Stimulated activated CD4-positive, alpha-beta T cell treated with anti-CD3 and anti-CD28 coated beads, Interleukin-12 subunit alpha, Interleukin-12 subunit beta, amount 100 ng/mL, for 24 hours (primary cell): Measurements from ENCODE around the gene PRR14.
A peak's percentile ranks its signal among the peaks of the same experiment; 100 is the strongest.

ENCODE experiments used
- DNase-seq, 2 experiments: peaks; one replicate each; pipeline ENCODE4 v3.0.0-alpha.2; 2020; ENCODE audit warnings: low read depth in 2 of 2

Gene PRR14

GRCh38 chr16:30650369-30651123 is at the start of gene PRR14:
TSS of gene PRR14 (plus strand) at chr16:30650960. CDS start at chr16:30651646, 686 bp downstream.
- DNase-seq = peak; percentile 97

GRCh38 chr16:30601966-30602365 is 48.8 kb upstream of the PRR14 start:
- no peak for DNase-seq

- no peak for DNase-seq
Observed at GRCh38 chr16:30602616-30603277, 48.0 kb upstream of the PRR14 start.

GRCh38 chr16:30603945-30604315 is 46.8 kb upstream of the PRR14 start:
- DNase-seq = no peak

GRCh38 chr16:30604316-30604947 is 46.3 kb upstream of the PRR14 start:
- DNase-seq = no peak

GRCh38 chr16:30605158-30605557 is 45.6 kb upstream of the PRR14 start:
- no peak for DNase-seq

GRCh38 chr16:30606004-30606403 is 44.8 kb upstream of the PRR14 start:
- no peak for DNase-seq

- peak; percentile 15 to 41 for DNase-seq
Observed at GRCh38 chr16:30609002-30609925, 41.5 kb upstream of the PRR14 start.

GRCh38 chr16:30609926-30610839 is 40.6 kb upstream of the PRR14 start, which contains the start of gene ZNF689:
TSS of gene ZNF689 (minus strand) at chr16:30610389. CDS start at chr16:30610041, 348 bp downstream.
- DNase-seq = peak; percentile 94

GRCh38 chr16:30615358-30616091 is 35.2 kb upstream of the PRR14 start:
- DNase-seq = peak; percentile 37 to 82

- DNase-seq = no peak
Observed at GRCh38 chr16:30619202-30619601, 31.6 kb upstream of the PRR14 start.

- DNase-seq = no peak
Observed at GRCh38 chr16:30619638-30620037, 31.1 kb upstream of the PRR14 start.

- DNase-seq = no peak
Observed at GRCh38 chr16:30620169-30620568, 30.6 kb upstream of the PRR14 start.

GRCh38 chr16:30621765-30622164 is 29.0 kb upstream of the PRR14 start:
- DNase-seq = no peak

- DNase-seq = no peak
Observed at GRCh38 chr16:30622455-30623032, 28.2 kb upstream of the PRR14 start.

GRCh38 chr16:30623536-30624283 is 27.1 kb upstream of the PRR14 start:
- no peak for DNase-seq

GRCh38 chr16:30626236-30626635 is 24.5 kb upstream of the PRR14 start:
- no peak for DNase-seq

- DNase-seq = peak; percentile 76 to 97
Observed at GRCh38 chr16:30628628-30629540, 21.9 kb upstream of the PRR14 start.
